HG02884 (cell line): ENCODE data around the gene GRIFIN.
A peak's percentile ranks its signal among the peaks of the same experiment; 100 is the strongest.

Source experiments
- ATAC-seq: cut with Tn5 transposase; IDR thresholded peaks from one replicate; pipeline ENCODE4 v1.9.1; 2021; ENCODE audit warnings: mild to moderate bottlenecking, moderate library complexity; ENCODE audit not compliant: unreplicated experiment

Gene GRIFIN

GRCh38 chr7:2476298-2476697 lies at the start of gene GRIFIN:
Gene GRIFIN (minus strand): TSS chr7:2476398. CDS start chr7:2476383, 15 bp downstream.
- ATAC-seq = no peak

DNA sequence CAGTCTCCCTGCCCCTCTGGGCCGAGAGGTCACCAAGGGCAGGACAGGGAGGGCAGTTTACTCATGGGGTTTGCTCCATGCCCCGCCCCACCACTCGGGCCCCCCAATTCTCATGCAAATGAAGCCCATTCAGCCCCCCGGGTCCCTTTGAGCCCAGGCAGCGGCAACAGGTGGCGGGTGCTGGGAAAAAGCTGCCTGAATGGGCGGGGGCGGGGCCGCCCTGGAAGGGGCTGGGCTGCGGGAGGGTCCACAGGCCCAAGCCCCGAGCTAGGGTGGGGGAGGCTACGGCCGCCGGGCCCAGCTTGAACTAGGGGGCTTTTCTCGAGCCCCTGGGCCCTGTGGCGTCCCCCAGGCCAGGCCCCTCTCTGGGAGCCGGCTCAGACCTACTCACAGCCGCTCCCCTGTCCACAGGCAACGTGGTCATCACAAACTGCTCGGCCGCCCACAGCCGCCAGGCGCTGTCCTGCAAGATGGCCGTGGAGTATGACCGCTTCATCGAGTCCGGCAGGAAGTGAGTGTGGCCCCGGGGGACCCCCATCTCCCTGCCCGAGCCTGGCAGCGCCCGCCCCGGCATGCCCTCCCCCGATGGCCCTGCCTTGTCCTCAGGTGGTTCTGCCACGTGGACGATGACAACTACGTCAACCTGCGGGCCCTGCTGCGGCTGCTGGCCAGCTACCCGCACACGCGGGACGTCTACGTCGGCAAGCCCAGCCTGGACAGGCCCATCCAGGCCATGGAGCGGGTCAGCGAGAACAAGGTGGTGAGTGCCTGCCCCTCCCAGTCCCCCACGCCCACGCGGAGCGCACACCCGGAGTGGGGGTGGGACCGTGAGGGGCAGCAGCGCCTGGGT lies 48.8 kb upstream of the GRIFIN start:
- ATAC-seq = no peak

- ATAC-seq = no peak
These were observed 48.0 kb upstream of the GRIFIN start for GRCh38 chr7:2523941-2524807.

GRCh38 chr7:2523461-2523936 lies 47.3 kb upstream of the GRIFIN start:
- no peak for ATAC-seq

DNA sequence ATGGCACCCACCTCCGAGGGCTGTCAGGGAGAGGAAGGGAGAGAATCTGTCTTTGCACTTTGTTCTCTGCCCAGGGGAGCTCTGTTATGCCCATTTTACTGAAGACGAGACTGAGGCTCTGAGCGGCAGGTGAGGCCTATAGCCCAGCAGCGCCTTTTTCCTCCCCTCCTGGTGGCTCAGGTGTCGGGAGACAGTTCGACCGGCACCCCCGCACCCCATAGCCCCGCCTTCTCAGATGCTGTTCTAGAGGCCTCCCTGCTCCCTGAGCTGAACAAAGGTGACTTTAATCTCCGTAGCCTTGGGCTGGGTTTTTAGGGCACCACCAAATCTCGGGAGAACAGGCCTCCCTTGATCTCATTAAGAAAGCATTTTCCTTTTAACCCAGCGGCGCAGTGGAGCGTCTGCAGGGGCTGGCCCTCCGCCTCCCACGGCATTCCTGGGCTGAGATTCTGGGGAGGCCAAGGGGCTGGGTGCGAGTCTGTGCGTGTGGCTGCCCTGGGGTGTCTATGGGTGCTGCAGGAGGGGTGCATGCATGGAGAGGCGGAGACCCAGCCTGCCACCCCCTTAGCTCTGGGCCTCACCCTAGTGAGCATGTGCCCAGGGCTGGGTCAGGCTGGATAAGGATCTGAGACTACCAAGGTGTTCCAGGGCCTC lies 46.7 kb upstream of the GRIFIN start:
- no peak for ATAC-seq

DNA sequence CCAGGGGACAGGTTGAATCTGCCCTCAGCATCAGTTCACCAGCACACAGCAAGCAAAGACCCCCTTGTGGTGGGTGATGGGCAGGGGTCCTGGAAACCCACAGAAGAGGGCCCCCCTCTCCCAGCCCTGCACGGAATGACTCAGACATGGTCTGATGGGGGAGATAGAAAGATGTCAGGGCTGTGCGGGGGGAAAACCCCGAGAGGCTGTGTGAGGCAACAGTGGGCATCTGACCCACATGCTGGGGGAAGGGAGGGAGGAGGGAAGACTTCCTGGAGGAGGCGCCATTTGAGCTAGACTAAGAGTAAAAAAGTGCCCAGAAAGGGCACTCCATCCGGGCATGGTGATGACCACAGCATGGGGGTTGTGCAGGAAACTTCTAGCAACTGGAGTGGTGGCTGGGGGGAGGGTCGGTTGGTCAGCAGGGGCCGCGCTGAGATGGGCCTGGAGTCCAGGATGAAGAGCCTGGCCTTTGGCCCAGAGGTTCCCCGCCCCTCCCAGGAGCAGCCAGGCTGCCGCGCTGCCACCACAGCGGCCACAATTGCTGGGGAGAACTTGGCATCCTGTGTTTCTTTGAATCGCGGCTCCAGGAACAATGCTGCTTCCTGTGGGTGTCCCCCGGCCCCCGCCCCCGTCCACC lies 45.9 kb upstream of the GRIFIN start:
- ATAC-seq = no peak

DNA sequence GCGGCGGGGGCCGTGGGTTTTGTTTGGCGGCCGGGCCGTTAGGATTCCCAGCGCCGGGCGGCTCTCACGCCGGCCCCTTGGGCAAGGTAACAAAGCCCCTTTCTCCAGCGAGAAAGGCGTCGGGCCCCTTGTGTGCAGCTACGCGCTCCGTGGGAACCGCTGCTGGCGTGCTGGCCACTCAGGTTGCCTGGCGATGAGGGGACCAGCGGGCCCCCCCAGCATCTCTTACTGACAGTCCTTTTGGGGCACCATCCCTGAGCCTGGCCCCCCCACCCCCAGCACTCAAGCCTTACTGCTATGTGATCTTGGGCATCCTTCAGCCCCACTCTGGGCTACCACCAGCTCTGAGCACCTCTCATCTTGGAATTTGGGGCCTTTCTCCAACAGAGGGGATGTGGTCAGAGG lies 45.1 kb upstream of the GRIFIN start:
- ATAC-seq = no peak

GRCh38 chr7:2520761-2521290 lies 44.6 kb upstream of the GRIFIN start:
- ATAC-seq = no peak

- no peak for ATAC-seq
These were observed 44.0 kb upstream of the GRIFIN start for GRCh38 chr7:2520131-2520760.

DNA sequence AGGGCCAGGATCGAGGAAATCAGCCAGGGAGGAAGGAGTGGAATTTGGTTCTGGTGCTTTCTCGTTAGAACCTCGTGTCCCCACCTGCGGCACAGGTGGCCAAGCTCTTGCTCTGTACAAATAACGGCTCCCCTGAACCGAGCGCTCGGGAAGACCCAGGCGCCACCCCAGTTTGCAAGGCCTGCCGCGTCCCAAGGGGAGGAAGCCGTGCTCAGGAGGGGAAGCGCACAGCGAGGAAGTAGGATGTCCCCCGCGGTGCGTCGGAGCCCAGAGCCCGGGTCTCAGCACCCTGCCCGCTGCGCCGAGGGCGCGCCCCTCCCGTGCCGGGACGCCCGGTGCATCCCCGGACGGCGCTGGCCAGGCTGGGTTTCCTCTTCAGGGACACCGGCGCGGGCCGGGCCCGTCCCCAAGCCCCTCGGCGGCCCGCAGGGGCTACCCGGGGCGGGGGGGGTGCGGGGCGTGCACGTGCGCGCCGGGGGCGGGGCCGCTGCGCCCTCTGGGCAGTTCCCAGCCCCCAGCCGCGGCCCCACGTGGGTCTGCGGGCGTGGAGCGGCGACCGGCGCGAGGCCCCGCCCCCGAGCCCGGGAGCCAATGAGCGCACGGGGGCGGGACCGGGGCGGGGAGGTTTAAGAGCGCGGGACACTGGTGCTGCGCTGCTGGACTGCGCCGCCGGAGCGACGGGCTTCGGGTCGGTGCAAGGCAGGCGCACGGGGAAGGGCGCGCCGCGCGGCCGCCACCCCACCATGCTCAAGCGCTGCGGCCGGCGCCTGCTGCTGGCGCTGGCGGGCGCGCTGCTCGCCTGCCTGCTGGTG lies 43.1 kb upstream of the GRIFIN start, which contains the start of gene LFNG:
LFNG (plus strand) TSS at position 656 of the 812 bp plus-strand sequence; CDS start at position 744, 88 bp downstream.
- ATAC-seq = peak; percentile 74

DNA sequence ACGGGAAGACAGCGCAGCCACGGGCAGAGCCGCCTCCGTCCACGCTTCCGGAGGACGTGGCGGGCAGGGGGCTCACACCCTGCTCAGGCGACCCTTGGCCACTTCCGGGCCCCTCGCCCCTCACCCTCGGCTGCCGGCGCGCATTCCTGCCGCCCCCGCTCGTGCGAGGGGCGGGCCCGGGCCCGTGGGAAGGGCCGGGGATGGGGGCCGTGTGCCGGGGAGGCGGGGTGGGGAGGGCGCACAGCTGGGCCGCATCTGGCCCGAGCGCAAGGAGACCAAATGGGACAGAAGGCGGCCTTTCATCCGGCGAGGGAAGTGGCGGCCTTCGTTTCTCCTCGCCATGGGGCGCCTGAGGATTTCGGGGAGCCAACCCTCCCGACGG lies 42.5 kb upstream of the GRIFIN start:
- no peak for ATAC-seq

DNA sequence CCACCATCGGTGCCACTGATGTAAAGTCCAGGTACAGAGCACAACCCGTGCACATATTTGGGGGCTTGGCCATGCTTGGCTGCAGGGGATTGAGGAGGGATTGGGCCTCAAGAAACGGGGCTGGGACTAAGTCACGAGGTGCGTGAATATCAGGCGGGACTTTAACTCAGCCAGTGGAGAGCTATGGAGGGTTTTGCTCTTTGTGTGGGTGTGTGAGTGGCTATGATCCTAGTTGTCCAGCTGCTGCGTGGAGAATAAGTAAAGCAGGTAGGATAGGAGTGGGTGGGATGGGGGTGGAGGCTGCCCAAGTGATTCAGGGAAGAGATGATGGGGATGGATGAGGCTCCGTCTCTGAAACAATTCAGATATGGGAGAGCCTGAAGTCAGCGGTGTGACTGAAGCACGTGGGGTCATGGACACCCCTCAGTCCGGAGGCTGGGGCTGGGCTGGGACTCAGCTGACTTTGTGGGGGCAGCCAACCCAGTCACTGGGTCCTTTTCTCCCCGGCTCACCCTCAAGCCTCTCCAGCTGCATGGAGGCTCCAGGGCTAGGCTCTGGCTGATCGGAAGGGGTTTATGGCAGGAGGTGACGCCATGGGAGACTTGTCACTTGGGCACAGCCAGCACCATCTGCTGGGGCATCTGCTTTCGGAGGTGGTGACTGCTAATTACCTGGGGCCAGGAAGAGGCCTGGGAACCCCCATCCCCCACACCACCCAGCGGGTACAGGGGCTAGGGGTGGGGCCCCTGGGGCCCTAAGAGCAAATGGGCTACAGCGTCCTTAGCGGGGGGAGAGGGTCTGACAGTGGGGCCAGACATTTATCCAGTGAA lies 41.7 kb upstream of the GRIFIN start:
- ATAC-seq = no peak

DNA sequence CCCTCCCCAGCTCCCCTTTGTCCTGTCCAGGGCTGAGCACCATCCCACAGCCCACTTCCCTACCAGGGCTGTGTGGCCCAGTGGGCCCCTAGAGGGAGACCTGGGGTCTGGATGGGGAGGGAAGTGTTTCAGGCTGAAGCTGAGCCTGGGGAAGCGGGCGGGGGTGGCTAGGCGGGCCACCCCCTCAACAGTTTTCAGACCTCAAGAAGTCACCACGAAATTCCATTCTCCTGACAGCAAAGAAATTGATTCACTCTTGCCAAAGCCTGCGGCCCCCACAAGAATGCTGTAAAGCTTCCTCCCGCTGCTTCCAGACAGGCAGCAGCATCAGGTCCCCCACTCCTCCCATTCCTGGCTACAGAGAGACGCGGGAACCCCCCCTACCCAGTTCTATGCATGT lies 40.8 kb upstream of the GRIFIN start:
- ATAC-seq = no peak

GRCh38 chr7:2516194-2516555 lies 40.0 kb upstream of the GRIFIN start:
- ATAC-seq = no peak

DNA sequence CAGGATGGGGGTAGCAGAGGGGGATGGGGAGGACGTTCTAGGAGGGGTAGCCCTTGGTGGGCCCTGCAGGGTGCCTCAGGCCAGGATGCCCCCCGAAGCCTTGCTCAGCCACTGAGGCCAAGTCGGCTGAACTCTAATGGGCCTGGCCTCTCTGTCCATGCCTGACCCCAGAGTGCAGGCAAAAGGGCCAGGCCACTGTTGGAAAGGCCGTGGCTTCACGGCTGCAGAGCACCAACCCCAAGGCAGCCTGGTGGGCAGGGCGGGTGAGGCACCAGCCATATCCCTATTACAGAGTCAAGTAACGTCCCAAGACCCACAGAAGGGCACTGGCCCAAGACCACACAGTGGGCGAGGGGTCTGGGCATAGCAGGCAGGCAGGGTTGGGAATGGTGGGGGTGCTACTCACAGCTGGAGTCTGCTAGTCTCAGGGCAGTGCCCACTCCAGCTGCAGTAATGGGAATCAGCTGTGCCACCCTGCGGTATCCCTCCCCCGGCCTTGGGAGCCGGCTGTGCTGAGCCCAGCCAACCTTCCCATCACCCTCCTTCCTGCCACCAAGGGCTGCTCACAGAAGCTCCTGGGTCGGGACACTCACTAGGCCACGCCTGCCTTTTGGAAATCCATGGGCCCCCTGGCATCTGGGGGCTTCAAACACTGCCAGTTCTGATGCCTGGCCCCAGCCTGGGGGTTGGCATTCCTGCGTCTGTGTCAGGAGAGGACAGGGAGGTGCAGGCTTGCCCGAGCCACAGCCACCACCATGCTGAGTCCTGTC lies 39.4 kb upstream of the GRIFIN start:
- ATAC-seq = no peak

DNA sequence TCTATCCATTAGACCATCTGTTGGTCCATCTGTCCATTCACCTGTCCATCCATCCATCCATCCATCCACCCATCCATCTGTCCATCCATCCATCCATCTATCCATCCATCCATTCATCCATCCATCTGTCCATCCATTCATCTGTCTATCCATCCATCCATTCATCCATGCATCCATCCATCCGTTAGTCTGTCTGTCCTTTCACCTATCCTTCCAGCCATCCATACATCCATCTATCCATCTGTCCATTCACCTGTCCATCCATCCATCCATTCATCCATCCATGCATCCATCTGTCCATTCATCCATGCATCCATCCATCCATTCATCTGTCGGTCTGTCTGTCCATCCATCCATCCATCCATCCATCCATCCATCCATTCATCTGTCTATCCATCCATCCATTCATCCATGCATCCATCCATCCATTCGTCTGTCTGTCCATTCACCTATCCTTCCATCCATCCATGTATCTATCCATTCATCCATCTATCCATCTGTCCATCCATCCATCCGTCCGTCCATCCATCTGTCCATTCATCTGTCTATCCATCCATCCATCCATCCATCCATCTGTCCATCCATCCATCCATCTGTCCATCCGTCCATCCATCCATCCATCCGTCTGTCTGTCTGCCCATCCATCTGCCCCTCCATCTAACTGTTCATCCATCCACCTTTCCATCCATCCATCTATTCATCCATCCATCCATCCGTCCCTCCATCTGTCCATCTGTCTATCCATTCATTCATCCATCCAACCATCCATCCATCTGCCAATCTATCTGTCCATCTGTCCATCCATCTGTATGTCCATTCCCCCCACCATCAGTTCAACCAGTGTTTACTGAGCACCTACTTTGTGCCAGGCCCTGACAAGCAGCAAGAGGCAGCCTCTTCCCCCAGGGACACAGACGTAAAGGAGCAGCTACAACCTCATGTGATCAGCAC lies 38.5 kb upstream of the GRIFIN start:
- ATAC-seq = no peak
